Esophagus (tissue), 2 donors: ENCODE data around the gene PCNX2. TPM values are rescaled to one million over a fixed set of nuclear protein-coding genes. Genes with fewer than 3 reads are reported as not detected.

Experiments used
- H3K27ac ChIP-seq, 2 donors: one replicate each; pipeline ENCODE4 v1.5.1; 2013; ENCODE audit warnings: low read depth in 2 of 2, mild to moderate bottlenecking in 2 of 2, inconsistent platforms in 1 of 2, low read length in 1 of 2, moderate library complexity in 1 of 2
- H3K27me3 ChIP-seq, 2 donors: one replicate each; pipeline ENCODE4 v1.6.1; 2013; ENCODE audit warnings: low read length in 2 of 2, control low read depth in 1 of 2, mild to moderate bottlenecking in 1 of 2; ENCODE audit not compliant: insufficient read depth in 2 of 2, control insufficient read depth in 1 of 2
- H3K36me3 ChIP-seq, 2 donors: one replicate each; pipeline ENCODE4 v1.6.1; 2013; ENCODE audit warnings: low read length in 1 of 2; ENCODE audit not compliant: control insufficient read depth in 2 of 2, insufficient read depth in 2 of 2
- H3K4me1 ChIP-seq, 2 donors: one replicate each; pipeline ENCODE4 v1.6.1; 2013; ENCODE audit warnings: low read length in 1 of 2; ENCODE audit not compliant: control insufficient read depth in 2 of 2, insufficient read depth in 2 of 2
- H3K4me3 ChIP-seq, 2 donors: one replicate each; pipeline ENCODE4 v1.5.1; 2013; ENCODE audit warnings: low read length in 2 of 2, mild to moderate bottlenecking in 2 of 2, low read depth in 1 of 2, moderate library complexity in 1 of 2
- H3K9me3 ChIP-seq, 2 donors: one replicate each; pipeline ENCODE4 v1.6.1; 2013; ENCODE audit warnings: mild to moderate bottlenecking in 2 of 2, low read depth in 1 of 2, low read length in 1 of 2, moderate library complexity in 1 of 2; ENCODE audit not compliant: control insufficient read depth in 2 of 2, insufficient read depth in 1 of 2
- WGBS, 2 donors: extraction: QIAGEN DNeasy Blood & Tissue Kit; methylation state at CpG; one replicate each; pipeline ENCODE4 v1.1.7; 2013; 5-methylcytosine and 5-hydroxymethylcytosine counted together
- polyA plus RNA-seq, 2 donors: library from polyadenylated mRNA; stranded (reverse); fragments of 200-250 nt; gene quantifications; one replicate each; pipeline ENCODE4 v1.2.3, GENCODE V29; 2013
- donor health status: healthy with polysubstance abuse.
- donor health status: Bipolar disorder and iron deficiency.

The PCNX2 gene
- polyA plus RNA-seq, 2 donors: 3.2 to 4.3 TPM

DNA sequence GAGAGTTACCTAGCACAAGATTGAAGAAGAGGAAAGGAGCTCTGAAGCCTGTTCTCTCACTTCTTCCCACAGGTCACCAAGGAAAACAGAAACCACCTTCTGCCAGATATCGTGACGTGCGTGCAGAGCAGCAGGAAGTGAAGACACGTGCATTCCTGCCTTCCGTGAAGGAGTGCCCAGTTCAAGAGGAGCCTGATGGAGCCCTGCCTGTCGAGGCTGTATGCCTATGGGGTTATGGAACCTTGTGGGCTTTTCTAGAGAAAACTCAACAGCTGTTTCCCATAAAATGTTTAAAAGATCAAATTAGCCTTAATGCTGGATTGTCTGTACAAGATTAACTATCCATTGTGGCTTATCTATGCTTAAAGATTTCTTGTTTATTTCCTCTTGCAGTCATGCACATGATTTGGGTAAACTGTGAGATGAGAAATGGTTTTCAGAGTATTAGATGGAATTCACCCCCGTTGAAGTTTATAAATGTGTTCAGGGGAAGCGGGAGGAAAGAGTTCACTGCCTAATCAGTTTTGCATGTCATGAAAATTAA, 317.4 kb downstream of the PCNX2 start:
- H3K4me1 ChIP-seq: no peaks in the 10 kb centered on the region
- no peak overlapping the region for H3K27ac ChIP-seq
- H3K9me3 ChIP-seq: no peaks in the 10 kb centered on the region
- H3K27me3 ChIP-seq: no peaks in the 10 kb centered on the region
- 59% methylated on average over 8 of the region's 8 CpGs for WGBS, 2 donors
- H3K36me3 ChIP-seq: peaks cover 9 to 16% of the 10 kb centered on the region in 2 donors
- H3K4me3 ChIP-seq: no peak overlapping the region

DNA sequence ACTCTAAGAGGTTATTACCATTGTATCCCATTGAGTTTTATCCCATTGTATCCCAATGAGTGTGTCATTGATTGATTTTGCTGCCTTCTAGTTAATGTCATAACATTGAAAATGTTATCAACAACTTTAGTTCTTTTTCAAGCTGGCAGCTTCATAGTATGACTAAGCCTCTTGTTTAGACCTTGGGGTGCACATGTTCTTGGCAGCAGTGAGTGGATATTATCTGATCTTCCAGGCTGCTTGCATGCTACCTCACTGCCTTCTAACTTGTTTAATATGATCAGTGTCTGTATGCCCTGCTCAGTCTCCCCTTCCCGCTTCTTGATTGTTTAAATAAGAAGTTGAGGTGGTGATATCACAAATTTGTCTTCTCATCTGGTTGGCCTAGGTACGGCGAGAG, 320.6 kb downstream of the PCNX2 start:
- Histone ChIP-seq H3K4me1 (peaks cover 0 to 3% of the 10 kb centered on the region in 2 donors), H3K9me3 (peaks cover 0 to 2% of the 10 kb centered on the region in 2 donors), H3K4me3 (no peak overlapping the region), H3K36me3 (peaks cover 14 to 33% of the 10 kb centered on the region in 2 donors), H3K27ac (no peak overlapping the region), H3K27me3 (no peaks in the 10 kb centered on the region)
- 76 to 89% methylated on average over 3 of the region's 3 CpGs for WGBS, 2 donors

DNA sequence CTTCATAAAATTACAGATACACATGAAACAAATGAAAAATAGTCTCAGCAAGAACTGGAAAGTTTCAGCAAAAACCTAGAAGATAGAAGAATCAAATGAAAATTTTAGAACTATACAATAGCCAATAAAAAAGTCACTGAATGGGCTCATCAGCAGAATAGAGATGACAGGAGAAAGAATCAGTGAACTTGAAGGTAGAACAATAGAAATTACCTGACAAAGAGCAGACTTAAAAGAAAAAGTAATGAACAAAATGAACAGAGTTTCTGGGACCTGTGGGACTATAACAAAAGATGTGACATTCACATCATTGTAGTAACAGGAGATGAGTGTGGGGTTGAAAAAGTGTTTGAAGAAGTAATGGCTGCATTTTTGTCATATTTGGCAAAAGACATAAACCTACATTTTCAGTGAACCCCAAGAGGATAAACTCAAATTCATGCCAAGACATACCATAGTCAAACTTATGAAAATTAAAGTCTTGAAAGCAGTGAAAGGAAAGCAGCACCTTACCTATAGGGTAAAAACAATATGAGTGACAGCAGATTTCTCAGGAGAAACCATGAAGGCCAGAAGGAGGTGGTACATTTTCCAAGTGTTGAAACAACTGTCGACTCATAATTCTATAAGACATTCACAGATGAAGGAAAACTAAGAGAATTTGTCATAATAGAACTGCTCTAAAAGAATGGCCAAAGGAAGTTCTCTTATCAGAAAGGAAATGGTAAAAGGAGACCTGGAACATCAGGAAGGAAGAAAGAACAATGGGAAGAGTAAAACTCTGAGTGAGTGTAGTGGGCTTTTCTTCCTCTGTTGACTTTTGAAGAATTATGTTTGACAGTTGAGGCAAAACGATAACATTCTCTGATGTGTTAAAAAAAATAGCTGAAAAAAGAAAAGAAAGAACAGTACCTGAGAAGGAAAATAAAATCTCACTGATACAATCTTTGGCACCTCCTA, 321.6 kb downstream of the PCNX2 start:
- Histone ChIP-seq H3K4me3 (no peak overlapping the region), H3K4me1 (peaks cover 0 to 5% of the 10 kb centered on the region in 2 donors), H3K27ac (no peak overlapping the region), H3K36me3 (peaks cover 14 to 33% of the 10 kb centered on the region in 2 donors), H3K9me3 (peaks cover 0 to 2% of the 10 kb centered on the region in 2 donors), H3K27me3 (no peaks in the 10 kb centered on the region)
- 85% methylated on average over 2 of the region's 2 CpGs for WGBS, 2 donors

DNA sequence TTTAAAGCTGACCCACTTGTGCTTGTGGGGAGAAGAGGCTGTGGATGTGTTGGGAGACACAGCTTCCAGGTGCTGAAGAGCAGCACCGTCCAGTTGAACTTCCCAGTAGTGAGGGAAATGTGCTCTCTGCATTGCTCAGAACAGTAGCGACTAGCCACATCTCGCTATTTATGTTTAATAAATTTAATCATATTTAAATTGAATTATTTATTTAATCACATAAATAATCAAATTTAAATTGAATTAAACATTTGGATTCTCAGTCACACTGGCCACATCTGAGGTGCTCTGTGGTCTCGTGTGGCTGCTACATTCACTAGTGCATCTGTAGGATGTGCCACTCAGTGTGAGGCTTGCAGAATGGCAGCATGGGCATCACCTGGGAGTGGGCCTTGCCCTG, 325.0 kb downstream of the PCNX2 start:
- H3K9me3 ChIP-seq: peaks cover 0 to 2% of the 10 kb centered on the region in 2 donors
- no peak overlapping the region for H3K27ac ChIP-seq
- no peaks in the 10 kb centered on the region for H3K27me3 ChIP-seq
- no peak overlapping the region for H3K4me3 ChIP-seq
- peaks cover 7 to 24% of the 10 kb centered on the region in 2 donors for H3K36me3 ChIP-seq
- 72 to 90% methylated on average over 4 of the region's 4 CpGs for WGBS, 2 donors
- H3K4me1 ChIP-seq: peaks cover 0 to 7% of the 10 kb centered on the region in 2 donors

DNA sequence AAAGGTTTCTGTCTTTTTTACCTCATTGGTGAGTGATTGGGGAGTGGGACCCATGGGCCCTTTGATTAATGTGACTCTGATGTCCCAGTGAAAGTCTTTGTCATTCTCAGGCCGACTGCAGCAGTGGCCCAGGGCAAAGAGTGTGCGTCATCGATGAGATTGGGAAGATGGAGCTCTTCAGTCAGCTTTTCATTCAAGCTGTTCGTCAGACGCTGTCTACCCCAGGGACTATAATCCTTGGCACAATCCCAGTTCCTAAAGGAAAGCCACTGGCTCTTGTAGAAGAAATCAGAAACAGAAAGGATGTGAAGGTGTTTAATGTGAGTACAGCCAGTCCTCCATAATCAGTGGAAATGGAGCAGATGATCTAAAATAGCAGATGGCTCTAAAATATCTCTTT, 325.7 kb downstream of the PCNX2 start:
- Histone ChIP-seq H3K27me3 (no peaks in the 10 kb centered on the region), H3K4me1 (peaks cover 0 to 10% of the 10 kb centered on the region in 2 donors), H3K36me3 (peaks cover 7 to 22% of the 10 kb centered on the region in 2 donors), H3K4me3 (no peak overlapping the region), H3K9me3 (peaks cover 0 to 2% of the 10 kb centered on the region in 2 donors), H3K27ac (no peak overlapping the region)
- 88 to 91% methylated on average over 5 of the region's 5 CpGs for WGBS, 2 donors

DNA sequence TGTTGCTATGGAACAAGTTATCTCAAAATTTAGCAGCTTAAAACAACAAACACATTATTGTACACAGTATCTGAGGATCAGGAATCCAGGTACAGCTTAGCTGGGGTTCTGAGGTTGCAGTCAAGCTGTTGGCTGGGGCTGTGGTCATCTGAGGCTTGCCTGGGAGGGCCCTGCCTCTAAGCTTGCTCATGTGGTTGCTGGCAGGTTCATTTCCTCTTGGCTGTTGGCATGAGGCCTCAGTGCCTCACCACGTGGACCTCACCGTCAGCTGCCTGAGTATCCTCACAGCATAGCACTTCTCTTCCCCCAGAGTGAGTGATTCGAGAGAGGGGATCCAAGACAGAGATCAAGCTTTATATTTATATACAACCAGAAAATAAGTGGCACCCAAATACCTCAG, 326.6 kb downstream of the PCNX2 start:
- Histone ChIP-seq H3K27me3 (no peaks in the 10 kb centered on the region), H3K9me3 (peaks cover 0 to 2% of the 10 kb centered on the region in 2 donors), H3K36me3 (peaks cover 7 to 22% of the 10 kb centered on the region in 2 donors), H3K4me3 (no peak overlapping the region), H3K27ac (no peak overlapping the region), H3K4me1 (peaks cover 0 to 10% of the 10 kb centered on the region in 2 donors)
- WGBS, 2 donors: 54 to 56% methylated on average over 3 of the region's 3 CpGs

DNA sequence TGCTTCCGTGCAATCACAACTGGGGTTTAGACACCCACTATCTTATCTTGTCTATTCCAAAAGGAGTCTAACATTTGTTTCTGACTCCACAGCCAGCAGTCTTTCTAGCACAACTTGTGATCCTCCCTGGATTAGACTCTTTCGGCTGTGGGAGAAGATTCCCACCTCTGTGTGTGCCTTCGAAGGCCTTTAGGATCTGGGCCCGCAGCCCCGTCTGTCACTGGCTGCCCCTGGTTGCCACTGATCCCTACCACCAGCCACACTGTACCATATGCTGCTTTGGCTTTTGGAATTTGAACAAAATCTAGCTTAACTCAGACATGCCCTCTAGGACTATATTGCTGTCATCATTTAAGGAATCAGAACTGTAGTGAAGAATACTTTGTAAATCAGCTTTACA, 327.1 kb downstream of the PCNX2 start:
- no peak overlapping the region for H3K27ac ChIP-seq
- 95 to 97% methylated on average over 5 of the region's 5 CpGs for WGBS, 2 donors
- H3K9me3 ChIP-seq: peaks cover 0 to 2% of the 10 kb centered on the region in 2 donors
- H3K4me1 ChIP-seq: peaks cover 0 to 10% of the 10 kb centered on the region in 2 donors
- no peaks in the 10 kb centered on the region for H3K27me3 ChIP-seq
- no peak overlapping the region for H3K4me3 ChIP-seq
- peaks cover 7 to 22% of the 10 kb centered on the region in 2 donors for H3K36me3 ChIP-seq

DNA sequence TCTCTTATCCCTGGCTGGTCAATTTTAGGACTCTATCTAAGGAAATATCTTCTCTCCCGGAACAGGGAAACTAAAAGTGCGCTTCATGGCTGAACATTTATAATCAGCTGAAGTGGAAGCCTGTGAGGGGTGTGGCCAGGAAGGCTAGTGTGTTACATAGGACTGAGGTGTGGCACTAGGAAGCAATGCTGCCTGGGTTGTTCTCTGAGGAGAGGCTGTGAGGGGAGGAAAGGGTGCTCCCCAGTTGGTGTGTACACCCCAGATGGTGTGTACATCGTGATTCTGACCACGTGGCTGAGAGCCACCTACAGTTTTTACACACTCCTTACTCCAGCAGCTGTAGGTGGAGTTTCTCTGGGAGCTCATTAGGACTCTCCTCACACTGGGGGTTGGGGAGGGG, 328.9 kb downstream of the PCNX2 start:
- Histone ChIP-seq H3K4me3 (no peak overlapping the region), H3K36me3 (peaks cover 7 to 14% of the 10 kb centered on the region in 2 donors)

DNA sequence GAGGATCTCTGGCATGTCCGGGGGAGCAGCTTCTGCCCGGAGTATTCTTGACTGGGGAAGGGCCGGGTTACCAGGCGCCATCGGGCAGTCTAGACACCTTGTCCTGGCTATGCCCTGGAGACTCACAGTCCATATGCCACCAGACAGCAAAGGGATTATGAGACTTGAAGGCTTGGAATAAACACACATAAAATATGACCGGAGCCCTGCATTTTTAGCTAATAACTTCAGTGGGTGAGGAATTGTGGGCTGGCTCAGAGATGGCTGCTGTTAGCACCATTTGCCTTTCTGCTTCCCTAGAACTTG, 329.7 kb downstream of the PCNX2 start:
- H3K27ac ChIP-seq: peak overlapping the region in 1 of 2 donors; percentile 28
- H3K4me1 ChIP-seq: peaks cover 0 to 8% of the 10 kb centered on the region in 2 donors
- no peaks in the 10 kb centered on the region for H3K27me3 ChIP-seq
- 81 to 84% methylated on average over 6 of the region's 6 CpGs for WGBS, 2 donors
- H3K36me3 ChIP-seq: peaks cover 3 to 12% of the 10 kb centered on the region in 2 donors
- H3K4me3 ChIP-seq: no peak overlapping the region
- peaks cover 0 to 2% of the 10 kb centered on the region in 2 donors for H3K9me3 ChIP-seq

More for the DNA sequence above, 328.9 kb downstream of the PCNX2 start:
- H3K27me3 ChIP-seq: no peaks in the 10 kb centered on the region
- H3K27ac ChIP-seq: peak overlapping the region in 1 of 2 donors; percentile 30
- H3K4me1 ChIP-seq: peaks cover 0 to 10% of the 10 kb centered on the region in 2 donors
- peaks cover 0 to 2% of the 10 kb centered on the region in 2 donors for H3K9me3 ChIP-seq
- WGBS, 2 donors: 48 to 67% methylated on average over 4 of the region's 4 CpGs
